Measurements from ENCODE around the gene WNT3A. TPM values are rescaled to one million over a fixed set of nuclear protein-coding genes. Genes with fewer than 3 reads are reported as not detected.

Gene WNT3A
- total and polyA plus RNA-seq, 2 experiments from 2014 or later, result 0.07 to 0.65 TPM

GRCh38 chr1:228106800-228107054, 99.9 kb downstream of the WNT3A start:
- Mint-ChIP-seq H3K4me3 (no peak overlapping the region; the same call in 2 of the 3 replicates), H3K27ac (no peak overlapping the region), H3K4me1 (peaks cover 16% of the 10 kb centered on the region), H3K27me3 (ENCODE audit: insufficient read depth, low read depth, poor library complexity) (peaks cover 29% of the 10 kb centered on the region), H3K36me3 (ENCODE audit: low read depth) (peaks cover 8% of the 10 kb centered on the region; the same call in 2 of the 3 replicates), H3K9me3 (no peaks in the 10 kb centered on the region; the same call in 2 of the 3 replicates)
- ATAC-seq, result no peak
- Histone ChIP-seq H3K4me3 (no peak overlapping the region), H3F3A (replicated peaks; ENCODE audit: low read depth) (0 out of 2 replicates have a peak, but pooled peaks cover 2% of the 10 kb centered on the region), H4K20me1 (replicated peaks; ENCODE audit: insufficient read depth) (no peaks in the 10 kb centered on the region; the same call in 1 of the 2 replicates), H3K4me1 (ENCODE audit: insufficient read depth) (peaks cover 7% of the 10 kb centered on the region; the same call in 1 of the 2 replicates), H3K79me2 (replicated peaks; ENCODE audit: insufficient read depth) (peaks cover 8% of the 10 kb centered on the region), H2AFZ (no peak overlapping the region), H3K4me2 (no peak overlapping the region), H3K36me3 (ENCODE audit: insufficient read depth) (no peaks in the 10 kb centered on the region), H3K27me3 (ENCODE audit: insufficient read depth) (peaks cover 10% of the 10 kb centered on the region; the same call in 1 of the 2 replicates), H3K9me2 (ENCODE audit: insufficient read depth) (no peaks in the 10 kb centered on the region), H3K27ac (ENCODE audit: low read depth) (no peak overlapping the region)
- TF ChIP-seq REST (IDR thresholded peaks at IDR 0.05; ENCODE audit: unreplicated experiment) (no peak), EZH2 (IDR thresholded peaks at IDR 0.05; ENCODE audit: low read depth, unreplicated experiment) (no peak), ZNF114 (CRISPR knock-in tag; IDR thresholded peaks at IDR 0.05) (no peak), ETS1 (IDR thresholded peaks at IDR 0.05) (no peak), POLR2AphosphoS5 (IDR thresholded peaks at IDR 0.05; ENCODE audit: low read depth) (no peak), CTCF (conservative IDR thresholded peaks at IDR 0.05; ENCODE audit: low read depth in 2 of 2) (no peak), ZNF462 (CRISPR knock-in tag; IDR thresholded peaks at IDR 0.05) (no peak), STAT1 (IDR thresholded peaks at IDR 0.05; ENCODE audit: unreplicated experiment) (no peak), NANOG (IDR thresholded peaks at IDR 0.05; ENCODE audit: borderline replicate concordance) (no peak), EZH2phosphoT487 (IDR thresholded peaks at IDR 0.05; ENCODE audit: unreplicated experiment) (no peak)
- DNase-seq (ENCODE audit: low spot score), result no peak

Measured in GM23338 (cell line).